ENCODE results near the gene WDR33. TPM values are rescaled to one million over a fixed set of nuclear protein-coding genes. Genes with fewer than 3 reads are reported as not detected.

WDR33 gene
- total and polyA plus RNA-seq, 2 of the 13 experiments (the other 11 are each of a cell fraction or from before 2014, with no cell fraction given): 54.9 to 78.2 TPM

GRCh38 chr2:127811397-127812321 lies 688 bp upstream of the WDR33 start (continued):
- TF ChIP-seq ZNF512B (CRISPR knock-in tag; IDR thresholded peaks at IDR 0.05; ENCODE audit: borderline replicate concordance) (peak; percentile 6; the same call in 1 of the 2 replicates), ARID5B (CRISPR knock-in tag; IDR thresholded peaks at IDR 0.05) (no peak), JUNB (CRISPR knock-in tag; IDR thresholded peaks at IDR 0.05; ENCODE audit: borderline replicate concordance) (no peak), MYNN (CRISPR knock-in tag; IDR thresholded peaks at IDR 0.05; ENCODE audit: low read depth) (0 out of 2 replicates have a peak, but pooled peaks have one; percentile 3), ZNF546 (CRISPR knock-in tag; conservative IDR thresholded peaks at IDR 0.05) (no peak), U2AF1 (optimal IDR thresholded peaks at IDR 0.05; ENCODE audit: low read depth, low read length) (no peak), ZBTB21 (CRISPR knock-in tag; IDR thresholded peaks at IDR 0.05) (no peak), ZNF17 (CRISPR knock-in tag; IDR thresholded peaks at IDR 0.05) (no peak), IKZF4 (CRISPR knock-in tag; IDR thresholded peaks at IDR 0.05; ENCODE audit: borderline replicate concordance, low read depth, not compliant biosample characterization) (no peak), THAP7 (CRISPR knock-in tag; IDR thresholded peaks at IDR 0.05) (no peak; the same call in 1 of the 2 replicates), SP5 (CRISPR knock-in tag; IDR thresholded peaks at IDR 0.05; ENCODE audit: borderline replicate concordance, low read depth) (no peak), ELF4 (CRISPR knock-in tag; IDR thresholded peaks at IDR 0.05; ENCODE audit: borderline replicate concordance) (0 out of 2 replicates have a peak, but pooled peaks have one; percentile 45), ZNF691 (CRISPR knock-in tag; IDR thresholded peaks at IDR 0.05; ENCODE audit: borderline replicate concordance, low read depth) (no peak), ZNF761 (CRISPR knock-in tag; conservative IDR thresholded peaks at IDR 0.05) (no peak), WIZ (CRISPR knock-in tag; IDR thresholded peaks at IDR 0.05) (no peak; the same call in 1 of the 2 replicates), DMTF1 (CRISPR knock-in tag; IDR thresholded peaks at IDR 0.05) (no peak), POLR2G (IDR thresholded peaks at IDR 0.05; ENCODE audit: low read depth, low read length) (no peak; the same call in 1 of the 2 replicates)
